ENCODE results near the gene RNF14.

DNA sequence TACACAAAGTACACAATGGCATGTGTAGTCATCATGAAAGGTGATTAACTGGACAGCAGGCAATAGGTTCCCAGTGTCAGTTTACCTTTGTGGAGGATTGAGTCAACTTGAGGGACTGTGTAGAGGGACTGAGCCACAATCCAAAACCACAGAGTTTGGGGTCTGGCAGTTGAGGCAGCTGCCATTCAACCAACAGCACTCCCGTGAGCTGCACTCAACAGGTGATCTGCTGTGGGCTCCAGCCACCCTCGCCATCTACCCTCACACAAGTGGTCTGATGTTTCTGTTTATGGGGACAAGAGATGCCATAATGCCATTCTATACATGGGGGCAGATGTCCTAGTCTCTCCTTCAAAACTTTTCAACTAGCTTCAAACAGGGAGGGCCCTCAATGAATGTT lies 48.1 kb upstream of the RNF14 start:
- TF ChIP-seq, protein P1, sequence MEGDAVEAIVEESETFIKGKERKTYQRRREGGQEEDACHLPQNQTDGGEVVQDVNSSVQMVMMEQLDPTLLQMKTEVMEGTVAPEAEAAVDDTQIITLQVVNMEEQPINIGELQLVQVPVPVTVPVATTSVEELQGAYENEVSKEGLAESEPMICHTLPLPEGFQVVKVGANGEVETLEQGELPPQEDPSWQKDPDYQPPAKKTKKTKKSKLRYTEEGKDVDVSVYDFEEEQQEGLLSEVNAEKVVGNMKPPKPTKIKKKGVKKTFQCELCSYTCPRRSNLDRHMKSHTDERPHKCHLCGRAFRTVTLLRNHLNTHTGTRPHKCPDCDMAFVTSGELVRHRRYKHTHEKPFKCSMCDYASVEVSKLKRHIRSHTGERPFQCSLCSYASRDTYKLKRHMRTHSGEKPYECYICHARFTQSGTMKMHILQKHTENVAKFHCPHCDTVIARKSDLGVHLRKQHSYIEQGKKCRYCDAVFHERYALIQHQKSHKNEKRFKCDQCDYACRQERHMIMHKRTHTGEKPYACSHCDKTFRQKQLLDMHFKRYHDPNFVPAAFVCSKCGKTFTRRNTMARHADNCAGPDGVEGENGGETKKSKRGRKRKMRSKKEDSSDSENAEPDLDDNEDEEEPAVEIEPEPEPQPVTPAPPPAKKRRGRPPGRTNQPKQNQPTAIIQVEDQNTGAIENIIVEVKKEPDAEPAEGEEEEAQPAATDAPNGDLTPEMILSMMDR (IDR thresholded peaks at IDR 0.05) = no peak
- TF ChIP-seq, protein P2, sequence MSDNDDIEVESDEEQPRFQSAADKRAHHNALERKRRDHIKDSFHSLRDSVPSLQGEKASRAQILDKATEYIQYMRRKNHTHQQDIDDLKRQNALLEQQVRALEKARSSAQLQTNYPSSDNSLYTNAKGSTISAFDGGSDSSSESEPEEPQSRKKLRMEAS (CRISPR knock-in tag; IDR thresholded peaks at IDR 0.05) = no peak
- TF ChIP-seq, protein P3, sequence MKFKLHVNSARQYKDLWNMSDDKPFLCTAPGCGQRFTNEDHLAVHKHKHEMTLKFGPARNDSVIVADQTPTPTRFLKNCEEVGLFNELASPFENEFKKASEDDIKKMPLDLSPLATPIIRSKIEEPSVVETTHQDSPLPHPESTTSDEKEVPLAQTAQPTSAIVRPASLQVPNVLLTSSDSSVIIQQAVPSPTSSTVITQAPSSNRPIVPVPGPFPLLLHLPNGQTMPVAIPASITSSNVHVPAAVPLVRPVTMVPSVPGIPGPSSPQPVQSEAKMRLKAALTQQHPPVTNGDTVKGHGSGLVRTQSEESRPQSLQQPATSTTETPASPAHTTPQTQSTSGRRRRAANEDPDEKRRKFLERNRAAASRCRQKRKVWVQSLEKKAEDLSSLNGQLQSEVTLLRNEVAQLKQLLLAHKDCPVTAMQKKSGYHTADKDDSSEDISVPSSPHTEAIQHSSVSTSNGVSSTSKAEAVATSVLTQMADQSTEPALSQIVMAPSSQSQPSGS (CRISPR knock-in tag; IDR thresholded peaks at IDR 0.05; ENCODE audit: borderline replicate concordance, low read depth) = no peak
- TF ChIP-seq ESRRA (CRISPR knock-in tag; IDR thresholded peaks at IDR 0.05; ENCODE audit: borderline replicate concordance) = no peak
- no peak for TF ChIP-seq ZNF121 (CRISPR knock-in tag; IDR thresholded peaks at IDR 0.05)
- TF ChIP-seq, protein P4, sequence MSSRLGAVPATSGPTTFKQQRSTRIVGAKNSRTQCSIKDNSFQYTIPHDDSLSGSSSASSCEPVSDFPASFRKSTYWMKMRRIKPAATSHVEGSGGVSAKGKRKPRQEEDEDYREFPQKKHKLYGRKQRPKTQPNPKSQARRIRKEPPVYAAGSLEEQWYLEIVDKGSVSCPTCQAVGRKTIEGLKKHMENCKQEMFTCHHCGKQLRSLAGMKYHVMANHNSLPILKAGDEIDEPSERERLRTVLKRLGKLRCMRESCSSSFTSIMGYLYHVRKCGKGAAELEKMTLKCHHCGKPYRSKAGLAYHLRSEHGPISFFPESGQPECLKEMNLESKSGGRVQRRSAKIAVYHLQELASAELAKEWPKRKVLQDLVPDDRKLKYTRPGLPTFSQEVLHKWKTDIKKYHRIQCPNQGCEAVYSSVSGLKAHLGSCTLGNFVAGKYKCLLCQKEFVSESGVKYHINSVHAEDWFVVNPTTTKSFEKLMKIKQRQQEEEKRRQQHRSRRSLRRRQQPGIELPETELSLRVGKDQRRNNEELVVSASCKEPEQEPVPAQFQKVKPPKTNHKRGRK (CRISPR knock-in tag; IDR thresholded peaks at IDR 0.05; ENCODE audit: borderline replicate concordance) = no peak
- no peak for TF ChIP-seq ZNF232 (CRISPR knock-in tag; IDR thresholded peaks at IDR 0.05)
- no peak for TF ChIP-seq ZBTB21 (CRISPR knock-in tag; IDR thresholded peaks at IDR 0.05; ENCODE audit: borderline replicate concordance)
- TF ChIP-seq NR1H2 (CRISPR knock-in tag; IDR thresholded peaks at IDR 0.05) = no peak
- no peak for TF ChIP-seq ELF4 (CRISPR knock-in tag; IDR thresholded peaks at IDR 0.05; ENCODE audit: low read depth)
- no peak for TF ChIP-seq NR2C2 (CRISPR knock-in tag; IDR thresholded peaks at IDR 0.05)
